HL-60 (cell line): ENCODE data around the gene WDR33.

Source experiments
- DNase-seq, 2 experiments: peaks; one replicate each; pipeline ENCODE4 v3.0.0-alpha.2; 2010 to 2020; ENCODE audit warnings: low read depth in 1 of 2, low spot score in 1 of 2
- H3K27ac ChIP-seq: fragments of 250-450 bp; sonication (Bioruptor Pico); replicated peaks from 2 replicates; pipeline ENCODE4 v1.5.1; 2020; ENCODE audit warnings: mild to moderate bottlenecking, moderate library complexity
- H3K27me3 ChIP-seq: fragments of 250-450 bp; sonication (Bioruptor Pico); 2 replicates; pipeline ENCODE4 v1.5.1; 2021; ENCODE audit warnings: mild to moderate bottlenecking, moderate library complexity; ENCODE audit not compliant: insufficient read depth, poor library complexity, severe bottlenecking
- H3K4me3 ChIP-seq: replicated peaks from 2 replicates; pipeline ENCODE4 v1.5.1; 2011; ENCODE audit warnings: mild to moderate bottlenecking, control low read depth, low read length; ENCODE audit not compliant: insufficient read depth
- CTCF ChIP-seq: IDR thresholded peaks from one replicate; pipeline ENCODE4 v1.5.1; 2011; ENCODE audit warnings: low read length, control low read depth, inconsistent platforms; ENCODE audit not compliant: insufficient read depth
- GABPA ChIP-seq: IDR thresholded peaks from 2 replicates; pipeline ENCODE4 v1.6.1; 2012; ENCODE audit warnings: low read depth
- POLR2AphosphoS5 ChIP-seq: IDR thresholded peaks from 2 replicates; pipeline ENCODE4 v1.6.1; 2012; ENCODE audit warnings: low read depth
- REST ChIP-seq: IDR thresholded peaks from 2 replicates; pipeline ENCODE4 v1.6.1; 2012; ENCODE audit warnings: low read depth; ENCODE audit not compliant: insufficient replicate concordance
- SPI1 ChIP-seq: IDR thresholded peaks from 2 replicates; pipeline ENCODE4 v1.6.1; 2012; ENCODE audit warnings: low read depth, mild to moderate bottlenecking, borderline replicate concordance

The WDR33 gene

GRCh38 chr2:127826047-127826446, 15.1 kb upstream of the WDR33 start:
- Histone ChIP-seq H3K27me3 (no peaks in the 10 kb centered on the region), H3K4me3 (no peak overlapping the region), H3K27ac (no peak overlapping the region)
- TF ChIP-seq CTCF (no peak), REST (no peak), SPI1 (no peak), POLR2AphosphoS5 (no peak), GABPA (no peak)
- no peak for DNase-seq

- H3K27ac ChIP-seq = no peak overlapping the region
- H3K4me3 ChIP-seq = no peak overlapping the region
- no peak for TF ChIP-seq GABPA
- no peak for TF ChIP-seq SPI1
- no peak for TF ChIP-seq REST
- no peak for TF ChIP-seq CTCF
- TF ChIP-seq POLR2AphosphoS5 = no peak
- H3K27me3 ChIP-seq = no peaks in the 10 kb centered on the region
- no peak for DNase-seq
Measured at GRCh38 chr2:127820080-127820668, 9.2 kb upstream of the WDR33 start.

- TF ChIP-seq CTCF (no peak), SPI1 (no peak), POLR2AphosphoS5 (no peak), REST (no peak), GABPA (no peak)
- Histone ChIP-seq H3K27ac (no peak overlapping the region), H3K27me3 (no peaks in the 10 kb centered on the region), H3K4me3 (no peak overlapping the region)
- DNase-seq = no peak
Measured at GRCh38 chr2:127818794-127819425, 7.9 kb upstream of the WDR33 start.
